OCI-LY1 (cell line): ENCODE measurements around the gene IP6K3.

Experiments
- H2AFZ ChIP-seq: fragments of 200-600 bp; sonication (generic), shearing (Covaris generic); 2 replicates; pipeline ENCODE4 v1.6.0; 2014; ENCODE audit warnings: antibody characterized with exemption, mild to moderate bottlenecking, low read length
- H3F3A ChIP-seq: fragments of 200-600 bp; sonication (generic), shearing (Covaris generic); 2 replicates; pipeline ENCODE4 v1.6.0; 2014; ENCODE audit warnings: mild to moderate bottlenecking, antibody characterized with exemption, low read length, moderate library complexity; ENCODE audit not compliant: insufficient read depth
- H3K27ac ChIP-seq: fragments of 200-600 bp; sonication (generic); 2 replicates; pipeline ENCODE4 v1.5.1; 2014; ENCODE audit warnings: low read length, mixed run types, mild to moderate bottlenecking, low read depth; ENCODE audit not compliant: poor library complexity, severe bottlenecking
- H3K27me3 ChIP-seq: fragments of 200-600 bp; sonication (generic); 2 replicates; pipeline ENCODE4 v1.6.0; 2014; ENCODE audit warnings: antibody characterized with exemption, mild to moderate bottlenecking, low read length, moderate library complexity; ENCODE audit not compliant: insufficient read depth
- H3K36me3 ChIP-seq: fragments of 200-600 bp; sonication (generic); 2 replicates; pipeline ENCODE4 v1.6.1; 2014; ENCODE audit warnings: mild to moderate bottlenecking, antibody characterized with exemption, low read length, moderate library complexity, mixed read lengths; ENCODE audit not compliant: insufficient read depth
- H3K4me1 ChIP-seq: fragments of 200-600 bp; sonication (generic); 2 replicates; pipeline ENCODE4 v1.5.1; 2014; ENCODE audit warnings: mild to moderate bottlenecking, low read length, moderate library complexity; ENCODE audit not compliant: insufficient read depth, severe bottlenecking
- H3K4me2 ChIP-seq: fragments of 200-600 bp; sonication (generic), shearing (Covaris generic); 2 replicates; pipeline ENCODE4 v1.6.1; 2014; ENCODE audit warnings: low read length
- H3K4me3 ChIP-seq: fragments of 200-600 bp; sonication (generic); 2 replicates; pipeline ENCODE4 v1.5.1; 2014; ENCODE audit warnings: low read length, low read depth, mild to moderate bottlenecking, mixed read lengths; ENCODE audit not compliant: poor library complexity, severe bottlenecking
- H3K79me2 ChIP-seq: fragments of 200-600 bp; shearing (Covaris generic); 2 replicates; pipeline ENCODE4 v1.6.1; 2016; ENCODE audit warnings: mixed run types, low read length, mixed read lengths; ENCODE audit not compliant: insufficient read depth
- H3K9ac ChIP-seq: fragments of 200-600 bp; sonication (generic), shearing (Covaris generic); 2 replicates; pipeline ENCODE4 v1.6.1; 2014; ENCODE audit warnings: mild to moderate bottlenecking, low read length, mixed read lengths
- H3K9me2 ChIP-seq: fragments of 200-600 bp; sonication (generic), shearing (Covaris generic); 2 replicates; pipeline ENCODE4 v1.6.1; 2014; ENCODE audit warnings: low read depth, mild to moderate bottlenecking, low read length, mixed read lengths
- H3K9me3 ChIP-seq: fragments of 200-600 bp; shearing (Covaris generic); 2 replicates; pipeline ENCODE4 v1.6.1; 2014; ENCODE audit warnings: low read length, mixed read lengths
- H4K20me1 ChIP-seq: fragments of 200-600 bp; sonication (generic), shearing (Covaris generic); 2 replicates; pipeline ENCODE4 v1.6.0; 2016; ENCODE audit warnings: mild to moderate bottlenecking, low read length; ENCODE audit not compliant: insufficient read depth
- CTCF ChIP-seq: fragments of 200-600 bp; sonication (generic), shearing (Covaris generic); IDR thresholded peaks from 2 replicates; pipeline ENCODE4 v1.5.1; 2017; ENCODE audit warnings: mild to moderate bottlenecking, antibody characterized with exemption, low read length, moderate library complexity, mixed read lengths
- EZH2 ChIP-seq: fragments of 200-600 bp; sonication (generic), shearing (Covaris generic); IDR thresholded peaks from 2 replicates; pipeline ENCODE4 v1.8.0; 2017; ENCODE audit warnings: borderline replicate concordance, mixed run types, mild to moderate bottlenecking, antibody characterized with exemption, low read length, moderate library complexity, mixed read lengths

IP6K3 gene

GRCh38 chr6:33733709-33734007 is 13.0 kb downstream of the IP6K3 start:
- Histone ChIP-seq H3K9me2 (no peaks in the 10 kb centered on the region), H3K9ac (no peak overlapping the region), H3K4me3 (no peak overlapping the region), H4K20me1 (no peaks in the 10 kb centered on the region), H3K79me2 (no peaks in the 10 kb centered on the region), H3K27ac (no peak overlapping the region), H3F3A (no peaks in the 10 kb centered on the region), H3K4me2 (no peak overlapping the region), H3K9me3 (no peaks in the 10 kb centered on the region), H3K36me3 (no peaks in the 10 kb centered on the region), H2AFZ (no peak overlapping the region), H3K4me1 (no peaks in the 10 kb centered on the region), H3K27me3 (peaks cover 12% of the 10 kb centered on the region; the same call in 1 of the 2 replicates)
- TF ChIP-seq EZH2 = no peak
- TF ChIP-seq CTCF = no peak

GRCh38 chr6:33732817-33733708 is 13.6 kb downstream of the IP6K3 start:
- TF ChIP-seq CTCF (no peak), EZH2 (no peak)
- H3K9me2 ChIP-seq = no peaks in the 10 kb centered on the region
- H3K4me1 ChIP-seq = no peaks in the 10 kb centered on the region
- H3K4me3 ChIP-seq = no peak overlapping the region
- no peaks in the 10 kb centered on the region for H3F3A ChIP-seq
- no peaks in the 10 kb centered on the region for H4K20me1 ChIP-seq
- no peak overlapping the region for H3K9ac ChIP-seq
- H2AFZ ChIP-seq = no peak overlapping the region
- no peak overlapping the region for H3K27ac ChIP-seq
- no peak overlapping the region for H3K4me2 ChIP-seq
- peaks cover 12% of the 10 kb centered on the region; the same call in 1 of the 2 replicates for H3K27me3 ChIP-seq
- H3K36me3 ChIP-seq = no peaks in the 10 kb centered on the region
- no peaks in the 10 kb centered on the region for H3K79me2 ChIP-seq
- no peaks in the 10 kb centered on the region for H3K9me3 ChIP-seq

GRCh38 chr6:33732385-33732784 is 14.3 kb downstream of the IP6K3 start:
- Histone ChIP-seq H3F3A (no peaks in the 10 kb centered on the region), H3K27ac (no peak overlapping the region), H3K36me3 (no peaks in the 10 kb centered on the region), H3K79me2 (no peaks in the 10 kb centered on the region), H3K4me3 (no peak overlapping the region), H3K9ac (no peak overlapping the region), H2AFZ (no peak overlapping the region), H3K4me1 (no peaks in the 10 kb centered on the region), H3K27me3 (peaks cover 12% of the 10 kb centered on the region; the same call in 1 of the 2 replicates), H3K9me2 (no peaks in the 10 kb centered on the region), H4K20me1 (no peaks in the 10 kb centered on the region), H3K9me3 (no peaks in the 10 kb centered on the region), H3K4me2 (no peak overlapping the region)
- TF ChIP-seq CTCF (no peak), EZH2 (no peak)
